Motor neuron (in vitro differentiated cells): ENCODE results near the gene APOLD1. TPM values are rescaled to one million over a fixed set of nuclear protein-coding genes. Genes with fewer than 3 reads are reported as not detected.
"Not testable (repeated sequence)": the region's sequence is repeated elsewhere in the genome, so short reads cannot be mapped to it uniquely, and the experiment has no call there.

Source experiments
- ATAC-seq, 8 experiments: fragments of 200-7000 bp; cut with Tn5 transposase; replicated peaks in 6 of 8; 2 replicates each; pipeline ENCODE4 v1.8.0; 2021; ENCODE audit warnings: mild to moderate bottlenecking in 8 of 8, moderate library complexity in 8 of 8
- H3K27ac ChIP-seq, 2 donors: fragments of 250-450 bp; sonication (Bioruptor Pico); 2 replicates each; pipeline ENCODE4 v1.9.0; 2021; ENCODE audit warnings: antibody characterized with exemption in 2 of 2, mild to moderate bottlenecking in 2 of 2, moderate library complexity in 1 of 2
- H3K4me1 ChIP-seq, 2 donors: fragments of 250-450 bp; sonication (Bioruptor Pico); replicated peaks in 1 of 2; 2 replicates each; pipeline ENCODE4 v1.6.1; 2021; ENCODE audit warnings: antibody characterized with exemption in 2 of 2, mild to moderate bottlenecking in 2 of 2, moderate library complexity in 1 of 2
- H3K4me3 ChIP-seq, 5 donors: fragments of 250-450 bp; sonication (Bioruptor Pico); 2 replicates each; pipeline ENCODE4 v1.9.0; 2021; ENCODE audit warnings: antibody characterized with exemption in 5 of 5, mild to moderate bottlenecking in 5 of 5, moderate library complexity in 4 of 5
- WGBS, 10 experiments: fragments of 450-650 bp; shearing (Covaris generic); methylation state at CpG; one replicate each; pipeline ENCODE4 v1.0.0; 2022; 5-methylcytosine and 5-hydroxymethylcytosine counted together
- in situ Hi-C, 9 experiments: fragments of 400-800 bp; cut with MboI; loops; one replicate each; pipeline ENCODE4 v1.15.0; 2021; ENCODE audit warnings: low sequenced_read_pairs in 9 of 9, low pct_unique_long_range_greater_than_20kb in 2 of 9; ENCODE audit not compliant: unreplicated experiment in 9 of 9
- total RNA-seq, 8 experiments: library from RNA; unstranded; fragments of 300-600 nt; gene quantifications; 2 replicates each; pipeline versions ENCODE4 v1.2.3 to v1.2.4, GENCODE V29; 2022

APOLD1 gene, protein sequence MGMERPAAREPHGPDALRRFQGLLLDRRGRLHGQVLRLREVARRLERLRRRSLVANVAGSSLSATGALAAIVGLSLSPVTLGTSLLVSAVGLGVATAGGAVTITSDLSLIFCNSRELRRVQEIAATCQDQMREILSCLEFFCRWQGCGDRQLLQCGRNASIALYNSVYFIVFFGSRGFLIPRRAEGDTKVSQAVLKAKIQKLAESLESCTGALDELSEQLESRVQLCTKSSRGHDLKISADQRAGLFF
- total RNA-seq: 10 to 100 TPM in 3 of 8 experiments, 1 to 10 TPM in 5; 2.0 to 29.5 (median 4.2) TPM

DNA sequence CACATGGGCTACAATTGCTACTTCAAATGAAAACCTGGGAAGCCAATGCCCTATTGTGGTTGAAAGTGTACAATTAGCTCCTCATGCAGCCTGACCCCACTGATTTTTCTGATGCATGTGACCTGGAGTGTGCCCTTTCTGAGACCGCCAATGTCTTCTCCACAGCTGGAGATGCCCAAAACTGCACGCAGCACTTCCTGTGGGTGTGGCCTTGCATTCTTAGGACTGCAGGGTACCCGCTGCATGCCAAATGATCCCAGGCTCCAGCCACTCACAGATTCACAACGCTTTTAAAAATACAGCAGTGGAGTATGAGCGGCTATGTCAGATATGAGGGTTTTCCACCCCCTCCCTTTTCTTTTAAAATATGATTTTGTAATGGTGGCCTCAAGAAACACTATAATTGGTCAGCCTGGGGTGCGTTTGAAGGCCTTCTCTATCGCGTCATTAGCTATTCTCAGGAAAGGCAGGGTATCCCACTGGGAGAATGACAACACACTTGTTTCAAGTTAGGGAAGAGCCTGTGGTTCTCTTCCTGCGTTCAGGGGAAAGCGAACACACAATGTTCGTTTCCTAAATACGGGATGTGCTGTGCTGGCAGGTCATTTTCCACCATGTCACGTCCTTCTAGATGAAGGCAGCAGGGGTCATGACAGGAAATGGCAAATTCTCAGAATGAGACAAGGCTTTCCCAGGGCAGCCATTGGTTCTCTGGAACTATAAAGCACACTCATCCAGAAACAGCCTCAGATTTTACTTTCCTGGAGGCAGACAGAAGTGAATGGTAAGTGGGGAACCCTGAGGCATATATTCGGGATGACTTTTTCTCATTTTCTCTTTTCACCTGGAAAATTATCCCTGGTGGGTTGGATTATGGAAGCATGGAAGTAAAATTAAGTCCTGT, at the start of gene APOLD1:
APOLD1 (plus strand) TSS at position 749 of the 904 bp plus-strand sequence; CDS start at position 782, 33 bp downstream.
- WGBS, 10 experiments: 42 to 99% (median 67%) methylated on average over 1 to 14 of the region's 14 CpGs; no CpG with 5 or more reads in 1 of the 10 experiments
- peak within 1 kb of the TSS; percentile 16 to 26 (median 22) for H3K4me3 ChIP-seq
- in situ Hi-C loops: no loop called here
- H3K4me1 ChIP-seq: peaks cover 15 to 18% of the 10 kb centered on the region in 2 donors
- peak in 1 of 8 experiments; percentile 17 for ATAC-seq
- H3K27ac ChIP-seq: no peak within 1 kb of the TSS

GRCh38 chr12:12736759-12737676, 48.4 kb upstream of the APOLD1 start:
- WGBS, 10 experiments: 8 to 100% (median 58%) methylated on average over 1 to 8 of the region's 9 CpGs; no CpG with 5 or more reads in 1 of the 10 experiments
- peak; percentile 67 to 85 (median 76) for ATAC-seq
- Histone ChIP-seq H3K27ac (no peak overlapping the region), H3K4me1 (peaks cover 13 to 16% of the 10 kb centered on the region in 2 donors), H3K4me3 (no peak overlapping the region)
- in situ Hi-C loops: no loop called here

- WGBS, 10 experiments: 20 to 100% (median 63%) methylated on average over 1 to 2 of the region's 2 CpGs; no CpG with 5 or more reads in 1 of the 10 experiments
These were observed 47.3 kb upstream of the APOLD1 start for GRCh38 chr12:12738152-12738551.

DNA sequence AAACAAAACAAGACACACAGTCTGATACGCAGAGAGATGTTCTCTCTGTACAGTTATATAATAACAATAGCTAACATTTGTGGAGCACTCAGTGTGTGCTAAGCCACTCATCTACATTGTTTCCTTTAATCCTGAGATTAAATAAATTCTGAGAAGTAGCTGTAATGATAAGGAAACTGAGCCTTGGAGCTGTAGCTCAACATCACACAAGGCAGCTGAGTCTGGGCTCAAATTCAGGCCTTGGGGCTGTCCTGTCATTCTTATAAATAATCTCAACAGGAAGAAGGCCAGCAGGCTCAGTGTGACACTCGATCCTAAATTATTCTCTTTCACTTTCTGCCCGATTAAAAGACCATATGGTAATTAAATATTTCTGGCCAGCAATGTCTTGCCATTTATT, 43.8 kb upstream of the APOLD1 start:
- in situ Hi-C loops: no loop called here
- H3K27ac ChIP-seq: no peak overlapping the region

More at GRCh38 chr12:12738152-12738551, 47.3 kb upstream of the APOLD1 start:
- in situ Hi-C loops, H3K27ac ChIP-seq, ATAC-seq, H3K4me3 ChIP-seq: not testable (repeated sequence)
- H3K4me1 ChIP-seq: peaks cover 13 to 16% of the 10 kb centered on the region in 2 donors

DNA sequence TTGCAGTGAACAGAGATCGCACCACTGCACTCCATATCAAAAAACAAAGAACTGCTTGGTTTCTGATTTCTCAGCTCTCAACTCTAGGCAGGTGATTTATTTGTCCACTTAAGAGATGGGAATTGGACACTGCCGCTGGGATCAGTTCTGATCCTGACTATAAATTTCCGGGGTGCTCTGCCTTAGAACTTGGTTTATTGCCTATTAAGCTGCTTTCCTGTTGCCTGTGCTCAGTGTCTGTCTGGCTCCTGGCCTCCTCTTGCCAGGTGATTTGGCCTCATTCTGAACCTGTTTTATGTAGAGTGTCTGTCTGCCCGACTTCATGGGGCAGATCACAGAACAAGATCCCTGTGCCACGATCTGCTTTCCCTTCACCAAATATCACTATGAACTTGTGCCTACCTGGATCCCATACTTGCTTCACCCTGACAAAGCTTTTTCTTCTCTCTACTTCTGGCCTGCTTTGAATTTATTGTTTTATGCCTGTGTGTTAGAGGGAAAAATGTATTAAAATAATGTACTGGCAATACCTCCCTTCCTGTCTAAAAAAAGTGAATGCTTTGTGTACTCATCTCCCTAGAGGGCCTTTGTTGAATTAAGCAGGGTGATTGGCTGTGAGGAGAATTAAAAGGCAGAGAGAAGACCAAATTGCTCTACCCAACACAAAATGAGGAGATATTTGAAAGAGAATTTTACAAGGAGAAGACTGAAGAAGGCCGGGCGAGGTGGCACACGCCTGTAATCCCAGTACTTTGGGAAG, 40.7 kb upstream of the APOLD1 start:
- Histone ChIP-seq H3K4me3 (no peak overlapping the region), H3K27ac (no peak overlapping the region), H3K4me1 (peaks cover 0 to 7% of the 10 kb centered on the region in 2 donors)
- in situ Hi-C loops: no loop called here
- WGBS, 10 experiments: 39 to 97% (median 93%) methylated on average over 2 to 6 of the region's 8 CpGs; no CpG with 5 or more reads in 2 of the 10 experiments
- ATAC-seq: no peak

More for the DNA sequence above, 43.8 kb upstream of the APOLD1 start:
- peak in 3 of 8 experiments; percentile 38 to 70 (median 63) for ATAC-seq
- WGBS, 10 experiments: 0 to 100% (median 55%) methylated on average over 1 to 3 of the region's 3 CpGs; no CpG with 5 or more reads in 2 of the 10 experiments
- H3K4me3 ChIP-seq: no peak overlapping the region
- peaks cover 6% of the 10 kb centered on the region in 2 donors for H3K4me1 ChIP-seq

DNA sequence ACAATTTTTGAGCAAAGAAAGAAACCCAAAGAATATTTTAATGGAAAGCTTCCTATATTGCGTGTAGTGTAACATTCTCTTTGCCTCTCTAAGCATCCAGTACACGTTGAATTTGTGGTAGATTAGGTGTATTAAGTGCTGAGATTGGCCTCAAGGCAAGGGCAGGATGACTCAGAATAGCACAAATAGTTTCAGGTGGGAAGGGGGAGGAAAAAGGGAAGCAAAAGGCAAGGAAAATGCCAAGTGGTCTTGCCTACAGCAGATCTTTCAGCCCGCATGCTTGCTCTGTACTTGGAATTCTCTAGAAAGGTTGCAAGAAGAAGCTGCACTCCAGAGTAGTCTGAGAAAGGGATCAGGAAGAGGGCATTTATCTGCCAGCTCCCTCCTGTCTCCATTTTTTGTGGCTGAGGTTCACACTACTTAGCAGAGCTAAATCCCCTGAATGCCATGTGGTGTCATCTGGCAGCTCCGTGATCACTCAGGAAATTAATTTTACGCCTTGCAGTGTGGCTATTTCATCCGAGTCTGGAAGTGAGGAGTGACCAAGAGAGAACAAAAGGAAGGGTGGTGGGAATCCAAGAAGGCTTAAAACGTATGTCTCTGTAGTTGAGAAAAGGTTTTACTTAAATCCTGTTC, 39.8 kb upstream of the APOLD1 start:
- Histone ChIP-seq H3K4me3 (no peak overlapping the region), H3K4me1 (peaks cover 0 to 7% of the 10 kb centered on the region in 2 donors), H3K27ac (no peak overlapping the region)
- 70 to 94% (median 82%) methylated on average over 2 to 6 of the region's 7 CpGs; no CpG with 5 or more reads in 3 of the 10 experiments for WGBS, 10 experiments
- in situ Hi-C loops: no loop called here
- peak in 2 of 8 experiments; percentile 12 to 19 for ATAC-seq

DNA sequence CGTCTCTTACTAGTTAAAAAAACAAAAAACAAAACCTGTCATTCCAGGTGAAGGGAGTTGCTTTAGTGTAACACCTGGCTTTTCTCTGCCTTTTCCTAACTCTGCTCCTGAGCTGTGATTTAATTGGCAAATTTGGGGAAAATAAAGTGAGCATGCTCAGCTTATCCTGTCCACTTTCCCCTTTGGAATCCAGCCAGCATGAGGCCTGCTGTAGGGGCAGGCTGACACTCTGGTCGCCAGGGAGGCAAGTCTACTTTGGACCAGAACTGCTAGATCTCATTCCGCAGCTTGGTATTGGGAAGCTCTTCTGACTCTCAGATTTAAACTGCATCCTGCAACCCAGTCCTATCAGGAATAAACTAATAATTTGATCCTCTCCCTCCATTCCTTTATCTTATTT, 38.2 kb upstream of the APOLD1 start:
- ATAC-seq: peak in 2 of 8 experiments; percentile 45 to 46
- in situ Hi-C loops: no loop called here
- Histone ChIP-seq H3K4me3 (no peak overlapping the region), H3K27ac (no peak overlapping the region), H3K4me1 (peaks cover 0 to 7% of the 10 kb centered on the region in 2 donors)
- WGBS, 10 experiments: 40 to 100% (median 75%) methylated on average over 1 to 3 of the region's 3 CpGs; no CpG with 5 or more reads in 2 of the 10 experiments

GRCh38 chr12:12748044-12748443, 37.4 kb upstream of the APOLD1 start:
- H3K27ac ChIP-seq: no peak overlapping the region
- no peak overlapping the region for H3K4me3 ChIP-seq
- ATAC-seq: no peak
- 17 to 100% (median 86%) methylated on average over 1 to 3 of the region's 3 CpGs; no CpG with 5 or more reads in 2 of the 10 experiments for WGBS, 10 experiments
- in situ Hi-C loops: no loop called here
- peaks cover 0 to 7% of the 10 kb centered on the region in 2 donors for H3K4me1 ChIP-seq

- H3K27ac ChIP-seq: no peak overlapping the region
- WGBS, 10 experiments: 60 to 100% (median 94%) methylated on average over 1 to 7 of the region's 7 CpGs; no CpG with 5 or more reads in 2 of the 10 experiments
- peak in 1 of 8 experiments; percentile 80 for ATAC-seq
- H3K4me1 ChIP-seq: peaks cover 0 to 7% of the 10 kb centered on the region in 2 donors
- H3K4me3 ChIP-seq: no peak overlapping the region
- in situ Hi-C loops: no loop called here
These were observed 36.0 kb upstream of the APOLD1 start for GRCh38 chr12:12749433-12749832.

DNA sequence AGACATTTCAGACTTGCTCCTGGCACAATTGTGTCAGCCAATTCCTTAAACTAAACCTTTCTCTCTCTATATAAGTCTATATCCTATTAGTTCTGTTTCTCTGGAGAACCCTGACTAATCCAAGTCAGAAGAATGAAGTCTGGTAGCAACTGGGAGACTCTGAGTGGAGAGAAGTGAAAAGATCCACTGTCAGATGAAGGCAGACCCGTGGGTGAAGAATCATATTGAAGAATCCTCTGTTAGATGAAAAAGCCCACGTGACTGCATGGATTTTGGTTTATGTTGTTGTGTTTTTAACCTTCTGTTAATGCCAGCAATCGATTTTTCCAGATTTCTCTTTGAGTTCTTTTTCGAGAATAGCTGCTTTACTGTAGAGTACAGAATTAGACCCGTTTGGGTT, 29.5 kb upstream of the APOLD1 start:
- H3K4me1 ChIP-seq: peaks cover 3 to 8% of the 10 kb centered on the region in 2 donors
- no peak overlapping the region for H3K27ac ChIP-seq
- 29 to 100% (median 77%) methylated on average over 2 to 5 of the region's 5 CpGs; no CpG with 5 or more reads in 1 of the 10 experiments for WGBS, 10 experiments
- H3K4me3 ChIP-seq: no peak overlapping the region
- in situ Hi-C loops: no loop called here
- ATAC-seq: no peak

DNA sequence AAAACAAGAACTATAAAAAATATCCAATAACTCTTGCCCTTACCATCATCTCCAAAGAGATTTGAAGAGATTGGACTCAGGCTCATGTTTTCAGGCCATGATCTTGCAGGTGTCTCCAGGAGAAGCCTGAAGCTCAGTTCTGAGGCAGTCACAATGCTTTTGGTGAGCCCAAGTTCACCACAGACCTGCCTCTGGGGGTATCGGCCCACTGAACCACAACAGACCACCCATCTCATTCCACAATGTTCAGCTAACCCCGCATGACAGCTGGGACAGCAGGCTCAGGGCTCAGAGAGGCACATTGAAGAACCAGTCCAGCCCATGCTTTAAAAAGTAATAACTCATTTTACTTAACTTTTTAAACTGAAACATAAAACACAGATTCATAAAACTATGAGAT, 28.3 kb upstream of the APOLD1 start:
- no peak overlapping the region for H3K27ac ChIP-seq
- no peak overlapping the region for H3K4me3 ChIP-seq
- in situ Hi-C loops: no loop called here
- H3K4me1 ChIP-seq: peaks cover 3 to 8% of the 10 kb centered on the region in 2 donors
- 80 to 100% (median 100%) methylated on average over 1 to 2 of the region's 2 CpGs; no CpG with 5 or more reads in 7 of the 10 experiments for WGBS, 10 experiments
- ATAC-seq: no peak
